AG10803 (cell line): ENCODE results near the gene ZBTB20.

ENCODE experiments used
- DNase-seq: peaks from one replicate; pipeline ENCODE4 v3.0.0; 2010; ENCODE audit warnings: low read depth
- H3K4me3 ChIP-seq: 2 replicates; pipeline ENCODE4 v1.5.1; 2011; ENCODE audit warnings: mild to moderate bottlenecking, low read length, control low read depth
- CTCF ChIP-seq: conservative IDR thresholded peaks from 2 replicates; pipeline ENCODE4 v1.5.1; 2011; ENCODE audit warnings: mild to moderate bottlenecking, low read length, control low read depth, inconsistent platforms

Gene ZBTB20

GRCh38 chr3:114552527-114552812 lies 594.6 kb downstream of the ZBTB20 start:
- no peak overlapping the region for H3K4me3 ChIP-seq
- TF ChIP-seq CTCF = no peak
- peak; percentile 50 for DNase-seq

- H3K4me3 ChIP-seq = no peak overlapping the region
- peak; percentile 52 for DNase-seq
- TF ChIP-seq CTCF = no peak
Measured at GRCh38 chr3:114551770-114552526, 595.1 kb downstream of the ZBTB20 start.

- no peak for TF ChIP-seq CTCF
Measured at GRCh38 chr3:114550165-114550564, 596.9 kb downstream of the ZBTB20 start.

GRCh38 chr3:114545193-114545592 lies 601.9 kb downstream of the ZBTB20 start:
- no peak for TF ChIP-seq CTCF

More at GRCh38 chr3:114550165-114550564, 596.9 kb downstream of the ZBTB20 start:
- no peak for DNase-seq
- no peak overlapping the region for H3K4me3 ChIP-seq

GRCh38 chr3:114542359-114542758 lies 604.7 kb downstream of the ZBTB20 start:
- no peak for TF ChIP-seq CTCF
- DNase-seq = no peak

More at GRCh38 chr3:114545193-114545592, 601.9 kb downstream of the ZBTB20 start:
- H3K4me3 ChIP-seq = no peak overlapping the region
- no peak for DNase-seq

GRCh38 chr3:114539525-114539924 lies 607.6 kb downstream of the ZBTB20 start:
- H3K4me3 ChIP-seq = no peak overlapping the region
- no peak for DNase-seq
- no peak for TF ChIP-seq CTCF

More at GRCh38 chr3:114542359-114542758, 604.7 kb downstream of the ZBTB20 start:
- H3K4me3 ChIP-seq = no peak overlapping the region

GRCh38 chr3:114538211-114538610 lies 608.9 kb downstream of the ZBTB20 start:
- TF ChIP-seq CTCF = no peak
- H3K4me3 ChIP-seq = no peak overlapping the region
- no peak for DNase-seq
